PC-9 (cell line): ENCODE results near the gene PRCD. TPM values are rescaled to one million over a fixed set of nuclear protein-coding genes. Genes with fewer than 3 reads are reported as not detected.
"Not testable (repeated sequence)": the region's sequence is repeated elsewhere in the genome, so short reads cannot be mapped to it uniquely, and the experiment has no call there.

Experiments
- BruUV-seq: library from RNA; stranded (reverse); fragments of 400-500 nt; replicated peaks from 2 replicates; lab custom pipeline; 2021; lab: Mats Ljungman, UMichigan
- CTCF ChIA-PET: fragments of 300-600 bp; sonication (Branson Sonifier 250); formaldehyde crosslinking; loops from one replicate; lab custom pipeline; 2022; ENCODE audit warnings: antibody characterized with exemption; lab: Charles Lee
- POLR2A ChIA-PET: fragments of 300-600 bp; sonication (Branson Sonifier 250); formaldehyde crosslinking; loops from one replicate; lab custom pipeline; 2022; ENCODE audit warnings: antibody characterized with exemption; ENCODE audit not compliant: unreplicated experiment; lab: Charles Lee
- DNase-seq, 2 experiments: peaks; one replicate each; pipeline versions ENCODE4 v3.0.0 to v3.0.0-alpha.2; 2015 to 2022; ENCODE audit warnings: mixed read lengths in 1 of 2
- H2AFZ ChIP-seq: fragments of 200-600 bp; sonication (generic); 2 replicates; pipeline ENCODE4 v1.8.1; 2017; ENCODE audit warnings: antibody characterized with exemption
- H3F3A ChIP-seq: fragments of 200-600 bp; sonication (generic); 2 replicates; pipeline ENCODE4 v1.8.1; 2017; ENCODE audit warnings: antibody characterized with exemption, mild to moderate bottlenecking, low read depth; ENCODE audit not compliant: insufficient read depth
- H3K27ac ChIP-seq: fragments of 200-600 bp; sonication (generic); 2 replicates; pipeline ENCODE4 v1.6.1; 2016; ENCODE audit warnings: mixed run types
- H3K27me3 ChIP-seq: fragments of 200-600 bp; sonication (generic); 2 replicates; pipeline ENCODE4 v1.6.1; 2016; ENCODE audit warnings: low read depth, mixed run types; ENCODE audit not compliant: insufficient read depth
- H3K36me3 ChIP-seq: fragments of 200-600 bp; sonication (generic); 2 replicates; pipeline ENCODE4 v1.6.1; 2016; ENCODE audit warnings: low read depth, mixed run types
- H3K4me1 ChIP-seq: fragments of 200-600 bp; sonication (generic); replicated peaks from 2 replicates; pipeline ENCODE4 v1.6.1; 2016; ENCODE audit warnings: mixed run types; ENCODE audit not compliant: insufficient read depth
- H3K4me2 ChIP-seq: fragments of 200-600 bp; sonication (generic); 2 replicates; pipeline ENCODE4 v1.6.1; 2017; ENCODE audit warnings: mixed run types
- H3K4me3 ChIP-seq: fragments of 200-600 bp; sonication (generic); 2 replicates; pipeline ENCODE4 v1.6.1; 2016; ENCODE audit warnings: mixed run types
- H3K79me2 ChIP-seq: fragments of 200-600 bp; sonication (generic); 2 replicates; pipeline ENCODE4 v1.6.1; 2017; ENCODE audit warnings: low read depth, mixed run types
- H3K9me2 ChIP-seq: fragments of 200-600 bp; sonication (generic); 2 replicates; pipeline ENCODE4 v1.8.1; 2017; ENCODE audit warnings: mild to moderate bottlenecking; ENCODE audit not compliant: insufficient read depth
- H3K9me3 ChIP-seq: fragments of 200-600 bp; sonication (generic); 2 replicates; pipeline ENCODE4 v1.8.1; 2016; ENCODE audit warnings: low read depth; ENCODE audit not compliant: insufficient read depth
- H4K20me1 ChIP-seq: fragments of 200-600 bp; sonication (generic); 2 replicates; pipeline ENCODE4 v1.8.1; 2017; ENCODE audit not compliant: insufficient read depth
- EZH2 ChIP-seq: fragments of 200-600 bp; sonication (generic); IDR thresholded peaks from 2 replicates; pipeline ENCODE4 v1.8.0; 2017; ENCODE audit warnings: antibody characterized with exemption, low read depth
- intact Hi-C: fragments of 100-400 bp; cut with micrococcal nuclease; formaldehyde crosslinking; loops from one replicate; pipeline ENCODE4 v1.10.0; 2022; ENCODE audit not compliant: unreplicated experiment
- total RNA-seq: library from RNA; stranded (reverse); gene quantifications from 2 replicates; pipeline ENCODE4 v1.2.3, GENCODE V29; 2021
- TF ChIP-seq, protein P1 (sequence below): fragments of 200-600 bp; sonication (generic); conservative IDR thresholded peaks from 2 replicates; pipeline ENCODE4 v1.6.1; 2017; ENCODE audit warnings: mixed run types, antibody characterized with exemption, mild to moderate bottlenecking, moderate library complexity

The PRCD gene
- total RNA-seq, 1 experiment from 2014 or later, result 2.7 TPM

DNA sequence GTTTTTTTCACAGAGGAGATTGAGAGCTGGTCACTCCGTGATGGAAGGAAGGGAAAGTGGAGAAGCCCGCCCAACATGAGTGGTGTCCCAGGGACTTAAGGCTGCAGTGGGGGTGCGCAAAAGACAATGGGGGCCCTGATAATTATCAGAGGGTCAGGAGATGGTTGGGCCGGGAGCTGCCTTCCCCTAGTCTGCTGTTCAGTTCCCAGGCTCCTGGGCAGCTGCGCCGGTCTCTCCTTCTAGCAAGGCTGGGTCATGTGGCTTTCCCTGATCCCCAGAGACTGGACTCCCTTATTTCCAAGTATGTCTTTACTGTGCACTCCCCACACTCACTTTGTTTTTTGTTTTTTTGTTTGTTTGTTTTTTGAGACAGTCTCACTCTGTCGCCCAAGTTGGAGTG lies 18.6 kb upstream of the PRCD start:
- no peak overlapping the region for H3K4me2 ChIP-seq
- TF ChIP-seq, protein P1, sequence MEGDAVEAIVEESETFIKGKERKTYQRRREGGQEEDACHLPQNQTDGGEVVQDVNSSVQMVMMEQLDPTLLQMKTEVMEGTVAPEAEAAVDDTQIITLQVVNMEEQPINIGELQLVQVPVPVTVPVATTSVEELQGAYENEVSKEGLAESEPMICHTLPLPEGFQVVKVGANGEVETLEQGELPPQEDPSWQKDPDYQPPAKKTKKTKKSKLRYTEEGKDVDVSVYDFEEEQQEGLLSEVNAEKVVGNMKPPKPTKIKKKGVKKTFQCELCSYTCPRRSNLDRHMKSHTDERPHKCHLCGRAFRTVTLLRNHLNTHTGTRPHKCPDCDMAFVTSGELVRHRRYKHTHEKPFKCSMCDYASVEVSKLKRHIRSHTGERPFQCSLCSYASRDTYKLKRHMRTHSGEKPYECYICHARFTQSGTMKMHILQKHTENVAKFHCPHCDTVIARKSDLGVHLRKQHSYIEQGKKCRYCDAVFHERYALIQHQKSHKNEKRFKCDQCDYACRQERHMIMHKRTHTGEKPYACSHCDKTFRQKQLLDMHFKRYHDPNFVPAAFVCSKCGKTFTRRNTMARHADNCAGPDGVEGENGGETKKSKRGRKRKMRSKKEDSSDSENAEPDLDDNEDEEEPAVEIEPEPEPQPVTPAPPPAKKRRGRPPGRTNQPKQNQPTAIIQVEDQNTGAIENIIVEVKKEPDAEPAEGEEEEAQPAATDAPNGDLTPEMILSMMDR, result no peak
- no peak for TF ChIP-seq EZH2
- no peak overlapping the region for H3K27ac ChIP-seq
- no peaks in the 10 kb centered on the region for H4K20me1 ChIP-seq
- no peak overlapping the region for H3K4me3 ChIP-seq
- POLR2A ChIA-PET, result no interaction called here
- no peaks in the 10 kb centered on the region for H3K9me3 ChIP-seq
- H3F3A ChIP-seq, result no peaks in the 10 kb centered on the region
- no peaks in the 10 kb centered on the region for H3K79me2 ChIP-seq
- H3K9me2 ChIP-seq, result no peaks in the 10 kb centered on the region
- H3K36me3 ChIP-seq, result no peaks in the 10 kb centered on the region
- BruUV-seq, result no TSS peak
- CTCF ChIA-PET, result no interaction called here
- no peaks in the 10 kb centered on the region; the same call in 1 of the 2 replicates for H3K4me1 ChIP-seq
- no peak for DNase-seq
- H2AFZ ChIP-seq, result no peak overlapping the region
- intact Hi-C loops, result no loop called here
- no peaks in the 10 kb centered on the region for H3K27me3 ChIP-seq

DNA sequence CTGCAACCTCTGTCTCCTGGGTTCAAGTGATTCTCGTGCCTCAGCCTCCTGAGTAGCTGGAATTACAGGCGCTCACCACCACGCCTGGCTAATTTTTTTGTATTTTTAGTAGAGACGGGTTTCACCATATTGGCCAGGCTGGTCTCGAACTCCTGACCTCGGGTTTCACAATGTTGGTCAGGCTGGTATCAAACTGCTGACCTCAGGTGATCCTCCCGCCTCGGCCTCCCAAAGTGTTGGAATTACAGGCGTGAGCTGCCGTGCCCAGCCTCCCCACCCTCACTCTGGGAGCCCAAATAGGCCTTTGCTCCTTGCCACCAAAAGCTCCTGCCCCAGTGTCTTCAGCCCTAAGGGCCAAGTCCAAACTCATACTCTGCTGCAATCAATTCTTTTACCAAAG lies 18.2 kb upstream of the PRCD start:
- H2AFZ ChIP-seq, H3K27me3 ChIP-seq, BruUV-seq, H3F3A ChIP-seq, H3K27ac ChIP-seq, H3K9me3 ChIP-seq, POLR2A ChIA-PET, H4K20me1 ChIP-seq, DNase-seq, H3K4me2 ChIP-seq, H3K4me1 ChIP-seq, H3K4me3 ChIP-seq, H3K36me3 ChIP-seq, H3K79me2 ChIP-seq, H3K9me2 ChIP-seq: not testable (repeated sequence)
- CTCF ChIA-PET, result interaction anchor here (1.5 kb wide), 1 partner anchor 160 kb away, joined by 11 read pairs; no protein-coding TSS in a partner anchor
- intact Hi-C loops, result loop anchor here (2.0 kb wide), 2 partner anchors 35 to 103 kb away; no protein-coding TSS in a partner anchor

GRCh38 chr17:76523084-76524037 lies 16.5 kb upstream of the PRCD start:
- TF ChIP-seq EZH2, result no peak
- TF ChIP-seq, protein P1, result peak; percentile 95
- CTCF ChIA-PET, result interaction anchor here (0.7 to 1.7 kb wide), 7 partner anchors 22 to 158 kb away, joined by 3 to 11 read pairs (median 5); no protein-coding TSS in a partner anchor
- H3K4me1 ChIP-seq, result no peaks in the 10 kb centered on the region; the same call in 1 of the 2 replicates
- POLR2A ChIA-PET, result interaction anchor here (0.5 to 0.7 kb wide), 4 partner anchors 22 to 261 kb away, joined by 3 to 5 read pairs (median 3); no protein-coding TSS in a partner anchor
- H3K27me3 ChIP-seq, result no peaks in the 10 kb centered on the region
- DNase-seq, result peak in 1 of 2 experiments; percentile 83
- intact Hi-C loops, result loop anchor here (1.0 to 2.0 kb wide), 5 partner anchors 24 to 191 kb away; no protein-coding TSS in a partner anchor
- H3K79me2 ChIP-seq, result no peaks in the 10 kb centered on the region
- H2AFZ ChIP-seq, result peak overlapping the region; percentile 55; the same call in 1 of the 2 replicates
- no peaks in the 10 kb centered on the region for H3F3A ChIP-seq
- H3K27ac ChIP-seq, result no peak overlapping the region
- H3K4me2 ChIP-seq, result peak overlapping the region; percentile 51
- H3K4me3 ChIP-seq, result no peak overlapping the region
- H4K20me1 ChIP-seq, result no peaks in the 10 kb centered on the region
- no peaks in the 10 kb centered on the region for H3K9me2 ChIP-seq
- BruUV-seq, result no TSS peak
- no peaks in the 10 kb centered on the region for H3K36me3 ChIP-seq
- no peaks in the 10 kb centered on the region for H3K9me3 ChIP-seq
